Epithelial cell of proximal tubule (primary cell): ENCODE data around the gene TAF11. TPM values are rescaled to one million over a fixed set of nuclear protein-coding genes. Genes with fewer than 3 reads are reported as not detected.
"Not testable (repeated sequence)": the region's sequence is repeated elsewhere in the genome, so short reads cannot be mapped to it uniquely, and the experiment has no call there.

ENCODE experiments used
- DNase-seq: peaks from one replicate; pipeline ENCODE4 v3.0.0-alpha.2; 2011; ENCODE audit warnings: low read depth
- H3K4me3 ChIP-seq: 2 replicates; pipeline ENCODE4 v1.5.1; 2011; ENCODE audit warnings: low read depth, mild to moderate bottlenecking, low read length
- total RNA-seq: library from RNA; depleted of rRNA; stranded (reverse); fragments of >200 nt; gene quantifications from 2 replicates; pipeline ENCODE4 v1.2.3, GENCODE V29; 2015
- TF ChIP-seq, protein P1 (sequence below): conservative IDR thresholded peaks from 2 replicates; pipeline ENCODE4 v1.5.1; 2012; ENCODE audit warnings: low read depth, mild to moderate bottlenecking, low read length

Gene TAF11
- total RNA-seq, 1 donor from 2014 or later: 21.7 TPM

DNA sequence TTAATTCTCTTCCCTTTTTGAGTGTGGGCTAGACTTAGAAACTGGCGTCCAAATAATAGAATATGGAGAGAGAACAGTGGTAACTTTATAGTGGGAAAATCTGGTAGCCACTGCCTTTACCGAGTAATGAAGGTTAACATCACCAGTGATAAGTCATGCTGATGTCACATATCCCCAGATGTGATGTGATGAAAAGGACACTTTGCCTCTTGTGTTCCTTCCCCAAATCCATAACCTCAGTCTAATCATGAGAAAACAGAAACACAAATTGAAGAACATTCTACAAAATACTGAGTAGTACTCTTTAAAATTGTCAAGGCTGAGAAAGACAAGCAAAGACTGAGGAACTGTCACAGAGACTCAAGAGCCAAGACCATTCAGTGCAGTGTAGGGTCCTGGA, 19.0 kb upstream of the TAF11 start:
- no peak overlapping the region for H3K4me3 ChIP-seq
- TF ChIP-seq, protein P1, sequence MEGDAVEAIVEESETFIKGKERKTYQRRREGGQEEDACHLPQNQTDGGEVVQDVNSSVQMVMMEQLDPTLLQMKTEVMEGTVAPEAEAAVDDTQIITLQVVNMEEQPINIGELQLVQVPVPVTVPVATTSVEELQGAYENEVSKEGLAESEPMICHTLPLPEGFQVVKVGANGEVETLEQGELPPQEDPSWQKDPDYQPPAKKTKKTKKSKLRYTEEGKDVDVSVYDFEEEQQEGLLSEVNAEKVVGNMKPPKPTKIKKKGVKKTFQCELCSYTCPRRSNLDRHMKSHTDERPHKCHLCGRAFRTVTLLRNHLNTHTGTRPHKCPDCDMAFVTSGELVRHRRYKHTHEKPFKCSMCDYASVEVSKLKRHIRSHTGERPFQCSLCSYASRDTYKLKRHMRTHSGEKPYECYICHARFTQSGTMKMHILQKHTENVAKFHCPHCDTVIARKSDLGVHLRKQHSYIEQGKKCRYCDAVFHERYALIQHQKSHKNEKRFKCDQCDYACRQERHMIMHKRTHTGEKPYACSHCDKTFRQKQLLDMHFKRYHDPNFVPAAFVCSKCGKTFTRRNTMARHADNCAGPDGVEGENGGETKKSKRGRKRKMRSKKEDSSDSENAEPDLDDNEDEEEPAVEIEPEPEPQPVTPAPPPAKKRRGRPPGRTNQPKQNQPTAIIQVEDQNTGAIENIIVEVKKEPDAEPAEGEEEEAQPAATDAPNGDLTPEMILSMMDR: no peak
- DNase-seq: no peak

DNA sequence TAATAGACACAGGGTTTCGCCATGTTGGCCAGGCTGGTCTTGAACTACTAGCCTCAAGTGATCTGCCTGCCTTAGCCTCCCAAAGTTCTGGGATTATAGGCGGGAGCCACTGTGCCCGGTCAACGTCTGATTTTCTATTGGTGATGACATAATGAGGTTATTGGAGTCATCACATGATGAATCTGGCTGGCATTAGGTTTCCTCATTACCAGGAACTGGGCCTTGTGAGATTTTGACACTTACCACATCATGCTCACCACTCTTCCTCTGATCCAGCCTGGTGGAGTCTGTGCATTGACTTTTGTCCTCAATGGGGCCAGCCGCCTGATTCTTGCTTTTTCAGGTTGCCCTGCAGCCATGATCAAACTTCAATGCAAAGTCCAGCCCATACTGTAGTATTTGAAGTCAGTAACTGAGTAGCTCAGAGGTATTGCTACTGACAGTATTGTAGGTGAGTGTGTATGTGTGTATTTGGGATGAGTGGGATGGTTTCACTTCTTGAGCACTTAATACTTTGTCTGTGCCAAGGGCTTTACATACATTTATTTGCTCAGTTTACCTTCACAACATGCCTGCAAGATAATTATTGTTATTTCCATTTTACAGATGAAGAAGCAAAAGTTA, 17.3 kb upstream of the TAF11 start:
- DNase-seq: no peak
- TF ChIP-seq, protein P1: no peak
- no peak overlapping the region for H3K4me3 ChIP-seq

DNA sequence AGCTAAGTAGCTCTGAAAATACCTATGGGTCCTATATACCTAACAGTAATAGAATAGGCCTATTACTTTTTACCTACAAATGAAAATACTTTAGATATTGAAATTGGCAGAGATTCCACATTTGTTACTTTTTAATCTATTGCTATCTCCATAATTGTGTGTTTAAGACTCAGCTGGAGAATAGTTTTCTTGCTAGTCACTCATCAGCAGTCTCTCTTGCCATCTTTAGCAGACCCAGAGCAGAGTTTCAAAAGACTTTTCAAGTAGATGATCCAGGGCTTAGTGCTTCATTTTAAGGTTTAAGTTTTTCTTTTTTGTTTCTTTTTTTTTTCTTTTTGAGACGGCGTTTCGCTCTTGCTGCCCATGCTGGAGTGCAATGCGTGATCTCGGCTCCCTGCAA, 14.1 kb upstream of the TAF11 start:
- TF ChIP-seq, protein P1: no peak
- no peak overlapping the region for H3K4me3 ChIP-seq
- no peak for DNase-seq

DNA sequence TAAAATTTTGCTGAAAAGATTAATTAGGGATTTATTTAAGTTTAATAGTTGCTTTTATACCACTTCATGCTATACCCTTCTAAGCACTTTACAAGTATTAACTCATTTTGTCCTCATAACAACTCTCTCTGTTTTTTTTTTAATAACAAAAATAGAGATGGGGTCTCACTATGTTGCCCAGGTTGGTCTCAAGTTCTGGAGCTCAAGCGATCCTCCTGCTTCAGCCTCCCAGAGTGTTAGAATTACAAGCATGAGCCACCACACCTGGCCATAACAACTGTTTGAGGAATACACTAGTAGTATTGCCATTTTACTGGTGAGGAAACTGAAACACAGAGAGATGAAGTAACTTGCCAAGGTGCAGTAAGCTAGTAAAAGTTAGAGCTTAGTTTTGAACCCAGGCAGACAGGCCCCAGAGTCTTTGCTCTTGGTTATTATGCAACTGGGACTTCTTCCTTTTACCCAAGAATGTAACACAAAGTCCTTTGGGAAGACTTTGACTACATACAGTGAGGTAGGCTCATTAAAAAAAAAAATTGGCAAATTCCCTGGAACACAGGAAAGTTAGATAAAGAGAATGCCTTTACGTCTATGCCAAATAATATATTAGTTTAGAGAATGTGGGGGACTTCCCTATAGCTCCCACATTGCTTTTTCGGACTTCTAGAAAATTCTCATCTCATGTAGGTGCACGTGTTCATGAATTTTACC, 12.6 kb upstream of the TAF11 start:
- no peak for DNase-seq
- TF ChIP-seq, protein P1: no peak
- H3K4me3 ChIP-seq: no peak overlapping the region

DNA sequence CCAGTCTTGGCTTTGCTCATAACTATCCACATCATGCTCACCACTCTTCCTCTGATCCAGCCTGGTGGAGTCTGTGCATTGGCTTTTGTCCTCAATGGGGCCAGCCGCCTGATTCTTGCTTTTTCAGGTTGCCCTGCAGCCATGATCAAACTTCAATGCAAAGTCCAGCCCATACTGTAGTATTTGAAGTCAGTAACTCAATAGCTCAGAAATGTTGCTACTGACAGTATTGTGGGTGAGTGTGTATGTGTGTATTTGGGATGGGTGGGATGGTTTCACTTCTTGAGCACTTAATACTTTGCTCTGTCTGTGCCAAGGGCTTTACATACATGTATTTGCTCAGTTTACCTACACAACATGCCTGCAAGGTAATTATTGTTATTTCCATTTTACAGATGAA, 11.9 kb upstream of the TAF11 start:
- not testable (repeated sequence) for H3K4me3 ChIP-seq, DNase-seq

DNA sequence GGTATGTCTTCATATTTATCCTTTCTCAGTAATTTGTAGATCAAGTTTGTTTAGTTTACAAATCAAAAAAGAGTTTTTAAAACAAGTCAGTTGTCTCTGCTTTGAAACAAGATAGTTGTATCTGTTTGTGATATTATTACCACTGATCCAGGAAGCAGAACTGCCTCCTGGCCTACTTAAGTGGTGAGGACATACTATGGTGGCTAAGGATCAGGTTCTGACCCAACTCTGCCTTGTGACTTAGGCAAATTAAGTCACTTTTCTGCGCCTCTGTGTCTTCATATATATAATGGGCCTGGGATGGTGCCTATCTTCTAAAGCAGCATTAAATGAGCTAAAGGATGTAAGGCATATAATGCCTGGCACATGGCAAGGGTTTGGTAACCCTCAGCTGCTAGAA, 9.9 kb upstream of the TAF11 start:
- TF ChIP-seq, protein P1: no peak
- no peak overlapping the region for H3K4me3 ChIP-seq

DNA sequence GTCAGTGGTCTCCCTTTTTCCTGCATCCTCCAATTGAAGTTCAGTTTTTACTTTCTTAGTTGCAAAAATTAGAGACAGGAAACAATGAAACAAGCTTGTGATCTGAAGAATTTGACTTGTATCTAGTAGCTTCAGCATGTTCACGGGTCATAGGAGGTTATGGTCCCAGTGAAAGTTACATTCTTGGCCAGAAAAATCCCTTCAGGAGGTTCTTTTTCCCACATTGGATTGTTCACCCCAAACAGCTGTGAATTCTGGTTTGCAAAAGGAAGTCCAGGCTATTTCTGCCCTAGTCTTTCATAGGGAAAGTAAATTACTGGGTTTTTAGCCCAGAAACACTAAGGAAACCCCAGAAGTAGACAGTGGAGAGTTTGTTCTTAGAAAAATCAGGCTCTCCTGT, 9.3 kb upstream of the TAF11 start:
- no peak for DNase-seq
- no peak overlapping the region for H3K4me3 ChIP-seq
- TF ChIP-seq, protein P1: no peak

More for the DNA sequence above, 9.9 kb upstream of the TAF11 start:
- no peak for DNase-seq
